Rectal smooth muscle tissue (tissue), 1 donor: Measurements from ENCODE around the gene MYD88.

ENCODE experiments used
- H3K27ac ChIP-seq: one replicate; pipeline ENCODE4 v1.7.0; 2013; ENCODE audit warnings: low read depth, low read length, inconsistent platforms
- H3K27me3 ChIP-seq: one replicate; pipeline ENCODE4 v1.7.0; 2013; ENCODE audit warnings: low read length; ENCODE audit not compliant: control insufficient read depth, insufficient read depth
- H3K36me3 ChIP-seq: one replicate; pipeline ENCODE4 v1.7.0; 2013; ENCODE audit warnings: low read length; ENCODE audit not compliant: control insufficient read depth, insufficient read depth
- H3K4me1 ChIP-seq: one replicate; pipeline ENCODE4 v1.7.0; 2013; ENCODE audit warnings: low read length; ENCODE audit not compliant: control insufficient read depth, insufficient read depth
- H3K4me3 ChIP-seq: one replicate; pipeline ENCODE4 v1.7.0; 2013; ENCODE audit warnings: low read length
- H3K9ac ChIP-seq: one replicate; pipeline ENCODE4 v1.7.0; 2013; ENCODE audit warnings: low read length

The MYD88 gene

DNA sequence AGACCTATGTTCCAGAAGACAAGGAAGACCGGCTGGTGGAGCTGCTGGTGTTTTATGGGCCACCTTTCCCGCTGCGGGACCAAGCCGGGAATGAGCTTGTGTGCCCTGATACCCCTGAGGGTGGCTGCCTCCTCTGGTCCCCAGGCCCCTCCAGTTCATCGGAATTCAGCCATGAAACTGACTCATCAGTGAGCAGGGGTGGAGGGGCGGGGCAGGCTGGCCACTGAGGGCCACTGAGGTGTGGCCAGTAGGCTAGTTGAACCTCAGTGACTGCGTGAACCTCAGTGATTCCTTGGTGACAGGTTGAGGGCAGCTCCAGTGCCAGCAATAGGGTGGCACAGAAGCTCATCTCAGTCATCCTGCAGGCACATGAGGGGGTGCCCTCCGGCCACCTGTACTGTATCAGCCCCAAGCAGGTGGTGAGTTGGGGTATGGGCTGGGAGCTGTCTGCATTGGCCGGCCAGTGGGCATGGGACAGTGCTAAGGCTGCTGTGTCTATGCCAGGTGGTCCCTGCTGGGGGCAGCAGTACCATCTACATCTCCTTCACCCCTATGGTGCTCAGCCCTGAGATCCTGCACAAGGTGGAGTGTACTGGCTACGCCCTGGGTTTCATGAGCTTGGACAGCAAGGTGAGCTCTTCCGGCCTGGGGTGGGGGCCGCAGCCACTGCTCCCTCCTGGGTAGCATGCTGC is 21.8 kb upstream of the MYD88 start:
- Histone ChIP-seq H3K27ac (no peak overlapping the region), H3K36me3 (peaks cover 8% of the 10 kb centered on the region), H3K4me1 (no peaks in the 10 kb centered on the region), H3K4me3 (no peak overlapping the region), H3K27me3 (no peaks in the 10 kb centered on the region), H3K9ac (no peak overlapping the region)

DNA sequence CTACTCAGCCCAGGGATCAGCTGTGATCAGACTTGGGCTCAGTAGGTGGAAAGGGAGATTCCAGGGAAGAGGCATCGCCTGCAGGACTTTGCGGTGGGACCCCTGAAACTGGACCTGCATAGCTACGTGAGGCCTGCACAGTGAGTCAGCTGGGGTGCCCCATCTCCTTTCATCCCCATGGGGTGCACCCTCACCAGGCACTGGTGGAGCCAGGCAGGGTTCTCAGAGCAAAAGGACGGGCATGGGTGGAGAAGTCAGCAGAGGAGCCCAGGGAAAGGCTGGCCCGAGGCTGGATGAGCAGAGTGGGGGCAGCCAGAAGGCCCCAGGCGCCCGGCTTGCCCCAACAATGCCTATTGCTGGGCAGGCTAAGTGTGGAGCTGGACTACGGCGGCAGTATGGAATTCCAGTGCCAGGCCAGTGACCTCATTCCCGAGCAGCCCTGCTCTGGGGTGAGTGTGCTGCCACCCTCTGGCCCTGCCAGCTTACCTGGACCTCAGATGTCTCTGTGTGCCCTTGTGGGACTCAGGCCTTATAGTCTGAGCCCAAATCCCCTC is 21.2 kb upstream of the MYD88 start:
- H3K4me1 ChIP-seq: no peaks in the 10 kb centered on the region
- H3K27me3 ChIP-seq: no peaks in the 10 kb centered on the region
- no peak overlapping the region for H3K4me3 ChIP-seq
- H3K9ac ChIP-seq: no peak overlapping the region
- no peak overlapping the region for H3K27ac ChIP-seq
- peaks cover 12% of the 10 kb centered on the region for H3K36me3 ChIP-seq

DNA sequence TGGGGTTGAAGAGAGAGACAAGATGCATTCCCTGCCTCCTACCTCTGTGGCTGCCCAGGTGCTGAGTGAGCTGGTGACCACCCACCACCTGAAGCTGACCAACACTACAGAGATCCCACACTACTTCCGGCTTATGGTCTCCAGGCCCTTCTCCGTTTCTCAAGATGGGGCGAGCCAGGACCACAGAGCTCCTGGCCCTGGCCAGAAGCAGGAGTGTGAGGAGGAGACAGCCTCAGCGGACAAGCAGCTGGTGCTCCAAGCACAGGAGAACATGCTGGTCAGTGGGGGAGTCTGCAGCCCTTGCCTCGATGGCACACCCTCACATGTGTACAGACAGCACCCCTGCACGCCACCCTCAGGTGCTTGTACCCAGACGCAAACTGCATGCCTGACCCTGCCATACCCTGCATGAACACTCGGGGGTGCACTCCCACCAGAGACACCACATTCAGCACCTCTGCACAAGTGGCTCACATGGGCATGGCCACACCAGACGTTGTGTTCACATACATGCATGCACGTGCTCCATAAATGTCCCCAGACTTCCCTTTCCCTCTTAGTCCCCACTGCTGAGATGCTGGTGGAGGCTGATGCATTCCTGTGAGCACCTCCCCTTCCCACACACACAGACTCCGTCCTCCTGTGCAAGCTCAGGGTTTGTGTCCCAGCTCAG is 20.6 kb upstream of the MYD88 start:
- Histone ChIP-seq H3K27me3 (no peaks in the 10 kb centered on the region), H3K27ac (no peak overlapping the region), H3K9ac (no peak overlapping the region), H3K4me3 (no peak overlapping the region), H3K4me1 (no peaks in the 10 kb centered on the region), H3K36me3 (peaks cover 18% of the 10 kb centered on the region)

DNA sequence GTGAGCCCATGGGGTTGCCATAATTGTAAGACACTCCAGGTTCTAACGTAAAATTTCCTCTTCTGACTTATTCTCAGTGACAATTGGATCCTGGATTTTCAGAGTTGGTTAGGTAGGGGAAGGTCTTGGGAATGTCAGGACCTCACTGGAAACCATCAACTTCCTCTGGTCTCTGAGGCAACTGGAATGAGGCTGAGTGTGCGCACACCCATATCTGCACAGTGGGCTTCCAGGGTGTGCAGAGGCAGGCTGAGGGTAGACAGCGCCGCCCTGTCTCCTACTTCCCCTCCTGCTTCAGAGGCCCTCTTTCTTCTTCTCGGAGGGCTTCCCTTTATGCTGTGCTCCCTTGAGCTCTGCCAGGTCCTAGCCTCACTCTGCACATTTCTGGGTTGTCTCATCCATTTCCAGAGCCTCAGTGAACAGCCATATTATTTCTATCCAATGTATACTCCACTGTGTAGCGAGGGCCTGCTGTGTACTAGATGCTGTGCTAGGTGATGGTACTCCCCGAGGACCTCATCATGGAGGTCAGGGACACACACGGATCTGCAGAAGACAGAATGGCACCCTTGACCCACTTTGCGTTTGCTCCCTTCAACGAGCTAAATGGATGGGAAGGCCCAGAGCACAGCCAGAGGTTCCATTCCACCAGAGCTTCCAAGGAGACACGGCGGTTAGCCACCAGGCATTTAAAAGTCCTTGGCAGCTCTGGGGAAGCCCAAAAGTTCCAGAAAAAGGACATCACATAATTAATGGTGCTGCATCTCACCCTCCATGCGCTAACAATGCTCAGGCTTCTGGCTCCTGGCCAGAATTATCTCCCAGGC is 19.8 kb upstream of the MYD88 start:
- Histone ChIP-seq H3K9ac (no peak overlapping the region), H3K4me3 (no peak overlapping the region), H3K36me3 (peaks cover 21% of the 10 kb centered on the region), H3K27me3 (no peaks in the 10 kb centered on the region), H3K27ac (no peak overlapping the region), H3K4me1 (no peaks in the 10 kb centered on the region)

DNA sequence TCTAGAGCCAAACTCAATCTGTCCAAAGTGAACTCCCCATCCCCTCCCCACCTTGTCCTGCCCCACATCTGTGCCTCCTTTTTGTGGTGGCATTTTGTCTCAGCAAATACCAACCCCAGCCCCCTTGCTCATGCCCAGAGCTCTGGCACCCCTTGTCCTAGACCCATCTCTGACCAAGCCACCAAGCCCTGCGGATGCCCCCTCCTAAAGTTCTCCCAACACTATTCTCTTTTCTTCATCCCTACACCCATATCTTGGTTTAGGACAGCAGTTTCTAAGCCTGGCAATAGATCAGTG is 19.3 kb upstream of the MYD88 start:
- no peak overlapping the region for H3K4me3 ChIP-seq
- H3K4me1 ChIP-seq: no peaks in the 10 kb centered on the region
- H3K27me3 ChIP-seq: no peaks in the 10 kb centered on the region
- H3K27ac ChIP-seq: no peak overlapping the region
- H3K36me3 ChIP-seq: peaks cover 22% of the 10 kb centered on the region
- H3K9ac ChIP-seq: no peak overlapping the region

DNA sequence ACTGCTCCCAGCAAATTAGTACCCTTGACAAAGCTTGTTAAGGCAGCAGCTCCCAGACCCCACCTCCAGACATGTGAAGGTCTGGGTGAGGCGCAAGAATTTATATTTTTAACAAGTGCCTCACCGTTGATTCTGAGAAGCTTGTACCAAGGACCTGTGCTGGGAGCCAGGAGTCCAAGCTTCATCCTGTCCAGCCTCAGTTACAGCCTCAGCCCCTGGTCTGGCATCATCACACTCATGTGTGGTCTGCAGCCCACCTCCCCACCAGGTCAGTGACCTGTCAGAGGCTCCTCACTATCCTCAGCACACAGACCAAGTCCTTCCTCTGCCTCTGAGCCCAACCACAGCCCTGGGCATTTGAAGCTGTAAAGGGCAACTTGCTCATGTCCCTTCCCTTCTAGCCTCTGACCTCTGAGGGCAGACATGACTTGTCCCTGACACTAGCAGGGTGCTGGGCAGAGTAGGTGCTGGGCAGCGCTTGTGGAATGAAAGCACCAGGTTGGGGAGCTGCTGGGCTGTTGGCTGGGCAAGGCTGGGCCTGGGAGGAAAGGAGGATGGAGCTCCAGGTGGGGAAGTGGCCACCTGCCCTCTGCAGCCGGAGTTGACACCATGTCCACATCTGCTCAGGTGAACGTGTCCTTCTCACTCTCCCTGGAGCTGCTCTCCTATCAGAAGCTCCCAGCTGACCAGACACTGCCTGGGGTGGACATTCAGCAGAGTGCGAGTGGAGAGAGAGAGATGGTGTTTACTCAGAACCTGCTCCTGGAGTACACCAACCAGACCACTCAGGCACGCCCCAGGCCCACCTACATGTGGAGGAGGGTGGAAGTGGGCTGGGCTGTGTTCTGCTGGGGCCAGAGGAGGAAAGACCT is 18.4 kb upstream of the MYD88 start:
- no peaks in the 10 kb centered on the region for H3K27me3 ChIP-seq
- H3K36me3 ChIP-seq: peaks cover 29% of the 10 kb centered on the region
- no peaks in the 10 kb centered on the region for H3K4me1 ChIP-seq
- H3K9ac ChIP-seq: no peak overlapping the region
- H3K27ac ChIP-seq: no peak overlapping the region
- H3K4me3 ChIP-seq: no peak overlapping the region

DNA sequence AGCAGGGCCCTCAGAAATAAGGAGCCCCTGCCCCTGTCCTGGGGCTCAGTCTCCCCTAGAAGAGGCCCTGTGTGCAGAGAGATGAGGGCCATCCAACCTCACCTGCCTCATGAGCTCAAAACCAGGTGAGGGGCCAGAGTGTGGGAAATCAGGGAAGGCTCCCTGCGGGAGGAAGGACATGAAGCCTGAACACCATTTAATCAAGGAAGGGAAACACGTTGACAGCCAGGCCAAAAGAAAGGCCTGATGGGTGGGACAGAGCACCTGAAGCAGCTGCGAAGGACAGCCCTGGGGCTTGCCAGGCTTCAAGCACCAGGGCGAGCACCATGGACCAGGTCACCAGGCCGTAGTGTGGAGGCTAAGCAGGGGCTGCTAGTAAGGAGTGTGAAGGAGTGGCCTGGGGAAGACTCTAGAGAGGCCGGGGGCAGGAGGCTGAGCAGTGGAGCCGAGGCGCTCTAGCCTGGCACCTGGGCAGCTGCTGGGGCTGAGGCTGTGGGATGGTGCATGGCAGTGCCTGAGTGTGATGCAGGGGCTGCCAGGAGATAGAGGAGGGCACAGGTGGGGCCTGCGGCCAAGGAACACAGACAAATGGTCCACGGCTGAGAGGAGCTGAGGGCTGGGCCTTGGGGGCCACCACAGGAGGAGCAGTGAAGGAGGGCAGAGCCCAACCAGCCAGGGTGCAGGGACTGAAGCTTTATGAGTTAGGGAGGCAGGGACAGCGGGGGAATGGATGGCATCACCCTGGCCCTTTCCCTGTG is 17.6 kb upstream of the MYD88 start:
- Histone ChIP-seq H3K36me3 (peaks cover 35% of the 10 kb centered on the region), H3K4me3 (no peak overlapping the region), H3K9ac (no peak overlapping the region), H3K27me3 (no peaks in the 10 kb centered on the region), H3K27ac (peak overlapping the region; percentile 41), H3K4me1 (no peaks in the 10 kb centered on the region)

DNA sequence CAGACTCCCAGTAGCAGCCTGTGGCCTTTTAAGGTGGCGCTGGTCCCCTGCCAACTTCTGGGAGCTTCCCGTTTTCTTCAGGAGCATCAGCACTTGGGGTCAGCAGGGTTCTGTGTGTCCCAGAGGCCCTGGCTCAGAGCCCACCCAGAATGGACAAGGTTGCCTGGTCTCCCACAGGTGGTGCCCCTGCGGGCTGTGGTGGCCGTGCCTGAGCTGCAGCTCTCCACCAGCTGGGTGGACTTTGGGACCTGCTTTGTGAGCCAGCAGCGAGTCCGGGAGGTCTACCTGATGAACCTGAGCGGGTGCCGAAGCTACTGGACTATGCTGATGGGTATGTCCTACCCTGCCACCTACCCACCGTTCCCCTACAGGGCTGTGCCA is 17.0 kb upstream of the MYD88 start:
- Histone ChIP-seq H3K9ac (no peak overlapping the region), H3K27me3 (no peaks in the 10 kb centered on the region), H3K27ac (no peak overlapping the region), H3K36me3 (peaks cover 40% of the 10 kb centered on the region), H3K4me1 (no peaks in the 10 kb centered on the region), H3K4me3 (no peak overlapping the region)

DNA sequence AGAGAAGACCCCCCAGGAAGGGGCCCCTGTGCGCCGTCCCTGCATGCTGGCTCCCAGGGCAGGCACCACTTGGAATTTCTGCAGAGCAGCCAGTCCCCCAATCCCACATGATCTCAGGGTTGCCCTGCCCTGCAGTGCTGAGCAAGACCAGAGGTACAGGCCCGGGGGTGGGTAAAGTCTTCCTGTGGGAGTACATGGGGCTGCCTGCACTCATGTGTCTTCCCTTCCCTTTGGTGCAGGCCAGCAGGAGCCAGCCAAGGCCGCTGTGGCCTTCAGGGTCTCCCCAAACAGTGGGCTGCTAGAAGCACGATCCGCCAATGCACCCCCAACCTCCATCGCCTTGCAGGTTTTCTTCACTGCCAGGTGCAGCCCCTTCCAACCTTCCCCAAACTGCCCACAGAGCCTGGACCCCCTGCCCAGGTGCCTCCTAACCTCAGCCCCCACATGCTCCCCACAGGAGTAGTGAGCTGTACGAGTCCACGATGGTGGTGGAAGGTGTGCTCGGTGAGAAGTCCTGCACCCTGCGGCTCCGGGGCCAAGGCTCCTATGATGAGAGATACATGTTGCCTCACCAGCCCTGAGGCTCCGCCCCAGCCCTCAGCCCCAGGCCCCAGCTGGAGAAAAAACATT is 16.5 kb upstream of the MYD88 start:
- Histone ChIP-seq H3K9ac (no peak overlapping the region), H3K27me3 (no peaks in the 10 kb centered on the region), H3K27ac (no peak overlapping the region), H3K4me3 (no peak overlapping the region), H3K4me1 (no peaks in the 10 kb centered on the region), H3K36me3 (peaks cover 44% of the 10 kb centered on the region)

DNA sequence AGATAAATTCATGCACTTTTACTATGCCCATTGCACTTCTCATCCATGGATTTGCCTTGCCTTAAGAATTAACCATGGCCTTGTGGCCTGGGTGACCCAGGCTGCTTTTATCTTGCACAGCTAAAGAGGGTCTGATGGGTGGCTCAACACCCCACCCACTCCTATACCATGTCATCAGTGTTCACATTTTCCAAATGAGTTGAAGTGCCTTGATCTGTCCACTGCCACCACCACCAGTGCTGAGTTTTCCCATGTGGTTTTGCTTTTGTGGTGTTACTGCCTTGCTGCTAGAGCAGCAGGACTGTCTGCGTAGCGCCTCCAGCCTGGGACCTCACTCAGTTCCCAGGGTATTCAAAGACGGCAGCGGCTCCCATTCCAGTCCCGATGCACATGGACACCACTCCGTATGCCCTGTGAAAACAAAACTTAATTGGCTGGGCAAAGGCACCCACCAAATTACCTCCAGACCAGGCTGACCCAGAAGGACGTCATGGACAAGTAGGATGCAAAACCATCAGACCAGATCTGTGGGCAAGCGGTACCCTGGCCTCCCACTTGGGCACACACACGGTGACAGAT is 15.7 kb upstream of the MYD88 start:
- Histone ChIP-seq H3K4me1 (no peaks in the 10 kb centered on the region), H3K4me3 (no peak overlapping the region), H3K9ac (no peak overlapping the region), H3K27ac (no peak overlapping the region), H3K36me3 (peaks cover 52% of the 10 kb centered on the region), H3K27me3 (no peaks in the 10 kb centered on the region)
